CD14-positive monocyte (primary cell): ENCODE results near the gene MERTK. TPM values are rescaled to one million over a fixed set of nuclear protein-coding genes. Genes with fewer than 3 reads are reported as not detected.

Experiments
- DNase-seq, 3 donors: peaks; one replicate each; pipeline ENCODE4 v3.0.0-alpha.2; 2011 to 2022
- H2AFZ ChIP-seq: 2 replicates; pipeline ENCODE4 v1.6.0; 2012; ENCODE audit warnings: mild to moderate bottlenecking, low read depth, low read length, inconsistent platforms; ENCODE audit not compliant: insufficient read depth, poor library complexity, severe bottlenecking
- H3K27ac ChIP-seq, 2 donors: 1 replicate in 1 of 2; 2 replicates in 1 of 2; pipeline ENCODE4 v1.5.1; 2012 to 2013; ENCODE audit warnings: low read length in 2 of 2, control low read depth in 1 of 2, inconsistent platforms in 1 of 2, low read depth in 1 of 2, mild to moderate bottlenecking in 1 of 2
- H3K27me3 ChIP-seq, 2 donors: one replicate each; pipeline versions ENCODE4 v1.6.0 to v1.6.1; 2011 to 2013; ENCODE audit warnings: low read length in 2 of 2; ENCODE audit not compliant: control insufficient read depth in 2 of 2, insufficient read depth in 2 of 2
- H3K36me3 ChIP-seq, 2 donors: replicated peaks in 1 of 2; 1 replicate in 1 of 2; 2 replicates in 1 of 2; pipeline versions ENCODE4 v1.5.1 to v1.6.1; 2012 to 2013; ENCODE audit warnings: low read length in 2 of 2, control low read depth in 1 of 2, inconsistent platforms in 1 of 2, mild to moderate bottlenecking in 1 of 2; ENCODE audit not compliant: insufficient read depth in 2 of 2, control insufficient read depth in 1 of 2
- H3K4me1 ChIP-seq, 2 donors: 1 replicate in 1 of 2; 2 replicates in 1 of 2; pipeline versions ENCODE4 v1.5.1 to v1.6.1; 2012 to 2013; ENCODE audit warnings: low read length in 2 of 2, control low read depth in 1 of 2, inconsistent platforms in 1 of 2, mild to moderate bottlenecking in 1 of 2, moderate library complexity in 1 of 2; ENCODE audit not compliant: insufficient read depth in 2 of 2, control insufficient read depth in 1 of 2
- H3K4me2 ChIP-seq: replicated peaks from 2 replicates; pipeline ENCODE3; 2012; ENCODE audit warnings: low read length, moderate library complexity, mild to moderate bottlenecking; ENCODE audit not compliant: poor library complexity, severe bottlenecking; ENCODE audit errors: extremely low read depth
- H3K4me3 ChIP-seq, 3 experiments: fragments of 200-600 bp in 1 of 3; sonication (generic) in 1 of 3; replicated peaks in 1 of 3; 1 replicate in 2 of 3; 2 replicates in 1 of 3; pipeline ENCODE4 v1.5.1; 2011 to 2013; ENCODE audit warnings: low read length in 3 of 3, mild to moderate bottlenecking in 3 of 3, control low read depth in 2 of 3, low read depth in 2 of 3, inconsistent platforms in 1 of 3, moderate library complexity in 1 of 3
- H3K79me2 ChIP-seq: 2 replicates; pipeline ENCODE4 v1.6.0; 2012; ENCODE audit warnings: mild to moderate bottlenecking, control low read depth, inconsistent platforms, low read length, moderate library complexity; ENCODE audit not compliant: insufficient read depth
- H3K9ac ChIP-seq: 2 replicates; pipeline ENCODE4 v1.6.0; 2017; ENCODE audit warnings: low read length, mild to moderate bottlenecking; ENCODE audit not compliant: insufficient read depth, poor library complexity, severe bottlenecking
- H3K9me3 ChIP-seq, 2 donors: replicated peaks in 1 of 2; 1 replicate in 1 of 2; 2 replicates in 1 of 2; pipeline versions ENCODE4 v1.5.1 to v1.6.1; 2012 to 2013; ENCODE audit warnings: low read length in 2 of 2, control low read depth in 1 of 2; ENCODE audit not compliant: control insufficient read depth in 1 of 2, insufficient read depth in 1 of 2
- H4K20me1 ChIP-seq: 2 replicates; pipeline ENCODE4 v1.6.0; 2012; ENCODE audit warnings: mild to moderate bottlenecking, low read length, control low read depth, moderate library complexity; ENCODE audit not compliant: insufficient read depth
- H3K27ac Mint-ChIP-seq, 7 donors: one replicate each; pipeline ENCODE4 v1.8.0; 2020; ENCODE audit warnings: mild to moderate bottlenecking in 7 of 7, mixed read lengths in 7 of 7, moderate library complexity in 6 of 7, inconsistent platforms in 2 of 7
- H3K27me3 Mint-ChIP-seq, 3 donors: one replicate each; pipeline ENCODE4 v1.8.0; 2021 to 2022; ENCODE audit warnings: low read depth in 3 of 3, mild to moderate bottlenecking in 3 of 3, mixed read lengths in 3 of 3, moderate library complexity in 3 of 3, inconsistent platforms in 1 of 3
- H3K36me3 Mint-ChIP-seq, 2 donors: one replicate each; pipeline ENCODE4 v1.8.0; 2020; ENCODE audit warnings: mixed read lengths in 2 of 2, inconsistent platforms in 1 of 2, mild to moderate bottlenecking in 1 of 2
- H3K4me1 Mint-ChIP-seq: one replicate; pipeline ENCODE4 v1.8.0; 2020; ENCODE audit warnings: mild to moderate bottlenecking, mixed read lengths
- H3K4me3 Mint-ChIP-seq, 2 donors: one replicate each; pipeline ENCODE4 v1.8.0; 2020; ENCODE audit warnings: mild to moderate bottlenecking in 2 of 2, mixed read lengths in 2 of 2, moderate library complexity in 1 of 2
- H3K9me3 Mint-ChIP-seq, 7 donors: one replicate each; pipeline ENCODE4 v1.8.0; 2020 to 2022; ENCODE audit warnings: mixed read lengths in 7 of 7, mild to moderate bottlenecking in 6 of 7, moderate library complexity in 6 of 7, inconsistent platforms in 2 of 7
- WGBS: methylation state at CpG from one replicate; pipeline ENCODE4 v1.1.5; 2013; ENCODE audit warnings: missing lambda C conversion rate; ENCODE audit not compliant: insufficient coverage; 5-methylcytosine and 5-hydroxymethylcytosine counted together
- intact Hi-C, 2 donors: fragments of 100-400 bp; cut with micrococcal nuclease; formaldehyde crosslinking; loops; one replicate each; pipeline versions ENCODE4 v1.15.0 to v1.15.1; 2023
- polyA plus RNA-seq, 3 donors: library from polyadenylated mRNA; depleted of rRNA in 1 of 3; unstranded in 2 of 3; stranded (reverse) in 1 of 3; fragments of 300-500 nt in 2 of 3; fragments of >200 nt in 1 of 3; fragmentation: Illumina TruSeq in 2 of 3; gene quantifications; 1 replicate in 2 of 3; 2 replicates in 1 of 3; pipeline ENCODE4 v1.2.3, GENCODE V29; 2012 to 2021
- TF ChIP-seq, protein P1 (sequence below): fragments of 200-600 bp; IDR thresholded peaks from one replicate; pipeline ENCODE4 v1.8.0; 2022; ENCODE audit warnings: antibody characterized with exemption, mild to moderate bottlenecking

MERTK gene
- polyA plus RNA-seq, 3 donors, result 4.1 to 17.0 (median 4.2) TPM

DNA sequence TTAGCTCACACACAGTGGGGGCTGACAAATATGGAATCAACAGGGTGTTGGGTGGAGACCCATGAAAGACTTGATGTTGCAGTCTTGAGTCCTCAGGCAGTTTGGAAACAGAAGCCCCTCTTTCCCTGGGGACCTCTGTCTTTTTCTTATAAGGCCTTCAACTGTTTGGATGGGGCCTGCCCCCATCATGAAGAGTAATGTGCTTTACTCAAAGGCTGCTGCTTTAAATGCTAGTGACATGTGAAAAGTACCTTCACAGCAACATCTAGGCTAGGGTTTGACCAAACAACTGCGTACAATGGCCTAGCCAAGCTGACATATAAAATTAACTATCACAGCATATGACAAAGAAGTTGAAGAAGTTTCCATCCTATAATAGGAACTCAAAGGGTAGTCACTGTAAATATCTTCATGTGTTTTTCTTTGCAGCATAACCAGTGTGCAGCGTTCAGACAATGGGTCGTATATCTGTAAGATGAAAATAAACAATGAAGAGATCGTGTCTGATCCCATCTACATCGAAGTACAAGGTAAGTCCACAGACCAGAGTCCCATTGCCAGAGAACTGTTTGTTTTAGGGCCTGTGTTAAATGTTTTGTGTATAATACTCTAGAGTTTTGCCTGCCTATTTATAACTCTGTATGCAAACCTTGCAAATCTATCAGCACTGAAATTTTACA lies 46.3 kb downstream of the MERTK start:
- Histone ChIP-seq H3K79me2 (no peaks in the 10 kb centered on the region), H4K20me1 (no peaks in the 10 kb centered on the region), H3K9me3 (no peaks in the 10 kb centered on the region), H3K4me1 (no peaks in the 10 kb centered on the region), H3K4me3 (no peak overlapping the region), H3K36me3 (peaks cover 0 to 22% of the 10 kb centered on the region in 2 donors), H2AFZ (no peak overlapping the region), H3K9ac (no peak overlapping the region), H3K27ac (no peak overlapping the region), H3K4me2 (no peak overlapping the region), H3K27me3 (no peaks in the 10 kb centered on the region)
- intact Hi-C loops, result no loop called here
- Mint-ChIP-seq H3K4me3 (no peak overlapping the region), H3K27me3 (peaks cover 0 to 4% (median 3%) of the 10 kb centered on the region in 3 donors), H3K36me3 (peaks cover 7 to 14% of the 10 kb centered on the region in 2 donors), H3K4me1 (no peaks in the 10 kb centered on the region), H3K27ac (no peak overlapping the region), H3K9me3 (peaks cover 0 to 4% (median 0%) of the 10 kb centered on the region in 7 donors)
- TF ChIP-seq, protein P1, sequence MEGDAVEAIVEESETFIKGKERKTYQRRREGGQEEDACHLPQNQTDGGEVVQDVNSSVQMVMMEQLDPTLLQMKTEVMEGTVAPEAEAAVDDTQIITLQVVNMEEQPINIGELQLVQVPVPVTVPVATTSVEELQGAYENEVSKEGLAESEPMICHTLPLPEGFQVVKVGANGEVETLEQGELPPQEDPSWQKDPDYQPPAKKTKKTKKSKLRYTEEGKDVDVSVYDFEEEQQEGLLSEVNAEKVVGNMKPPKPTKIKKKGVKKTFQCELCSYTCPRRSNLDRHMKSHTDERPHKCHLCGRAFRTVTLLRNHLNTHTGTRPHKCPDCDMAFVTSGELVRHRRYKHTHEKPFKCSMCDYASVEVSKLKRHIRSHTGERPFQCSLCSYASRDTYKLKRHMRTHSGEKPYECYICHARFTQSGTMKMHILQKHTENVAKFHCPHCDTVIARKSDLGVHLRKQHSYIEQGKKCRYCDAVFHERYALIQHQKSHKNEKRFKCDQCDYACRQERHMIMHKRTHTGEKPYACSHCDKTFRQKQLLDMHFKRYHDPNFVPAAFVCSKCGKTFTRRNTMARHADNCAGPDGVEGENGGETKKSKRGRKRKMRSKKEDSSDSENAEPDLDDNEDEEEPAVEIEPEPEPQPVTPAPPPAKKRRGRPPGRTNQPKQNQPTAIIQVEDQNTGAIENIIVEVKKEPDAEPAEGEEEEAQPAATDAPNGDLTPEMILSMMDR, result no peak
- WGBS, result 86% methylated on average over 2 of the region's 5 CpGs
- no peak for DNase-seq

DNA sequence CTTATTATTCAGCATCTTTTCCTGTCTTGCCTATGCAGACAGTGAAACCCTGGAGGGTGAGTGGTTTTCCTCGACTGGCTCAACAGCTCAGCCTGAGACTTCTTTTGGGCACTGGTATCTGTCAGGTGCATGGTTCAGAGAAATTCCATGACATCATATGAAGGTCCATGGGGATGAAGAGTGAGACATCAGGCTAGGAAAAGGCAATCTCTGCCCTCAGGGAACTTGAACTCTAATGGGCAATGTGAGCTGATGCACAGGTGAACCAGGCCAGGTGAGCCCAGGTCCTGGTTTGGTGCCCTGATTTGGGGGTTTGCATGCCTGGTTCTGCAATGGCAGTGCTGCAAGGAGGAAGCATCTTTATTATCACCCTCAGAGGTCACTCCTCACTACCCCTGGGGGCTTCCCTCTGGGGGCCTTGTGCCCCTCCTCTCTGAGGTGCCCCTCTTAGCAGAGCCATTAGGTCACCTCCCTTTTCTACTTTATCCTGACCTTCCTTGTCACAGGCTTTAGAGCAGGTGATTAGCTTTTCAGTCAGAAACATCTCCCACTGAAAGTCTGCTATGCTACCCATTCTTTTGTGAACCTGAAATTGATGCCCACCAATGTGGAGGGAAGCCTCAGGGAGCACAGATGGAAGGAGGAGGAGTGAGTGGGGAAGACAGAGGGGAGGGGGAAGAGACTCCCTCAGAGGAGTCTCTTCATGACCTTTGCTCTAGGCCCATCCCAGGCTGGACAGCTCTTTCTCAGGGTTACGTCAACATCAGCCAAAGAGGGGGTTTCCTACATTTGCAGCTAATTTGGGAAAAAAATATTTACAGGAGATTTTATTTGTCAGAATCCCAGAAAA lies 47.3 kb downstream of the MERTK start:
- 91% methylated on average over 2 of the region's 2 CpGs for WGBS
- no peak overlapping the region for H3K9ac ChIP-seq
- H4K20me1 ChIP-seq, result no peaks in the 10 kb centered on the region
- no peaks in the 10 kb centered on the region for H3K27me3 ChIP-seq
- H3K27ac ChIP-seq, result no peak overlapping the region
- H3K4me1 ChIP-seq, result no peaks in the 10 kb centered on the region
- peaks cover 0 to 4% (median 0%) of the 10 kb centered on the region in 7 donors for H3K9me3 Mint-ChIP-seq
- H3K27ac Mint-ChIP-seq, result peak overlapping the region in 1 of 7 donors; percentile 69
- peaks cover 7 to 14% of the 10 kb centered on the region in 2 donors for H3K36me3 Mint-ChIP-seq
- peaks cover 0 to 4% (median 3%) of the 10 kb centered on the region in 3 donors for H3K27me3 Mint-ChIP-seq
- intact Hi-C loops, result no loop called here
- H3K4me2 ChIP-seq, result no peak overlapping the region
- no peak overlapping the region for H3K4me3 ChIP-seq
- H3K9me3 ChIP-seq, result no peaks in the 10 kb centered on the region
- H3K4me1 Mint-ChIP-seq, result no peaks in the 10 kb centered on the region
- no peak for DNase-seq
- H3K4me3 Mint-ChIP-seq, result no peak overlapping the region
- H2AFZ ChIP-seq, result no peak overlapping the region
- H3K79me2 ChIP-seq, result no peaks in the 10 kb centered on the region
- H3K36me3 ChIP-seq, result peaks cover 0 to 22% of the 10 kb centered on the region in 2 donors
- TF ChIP-seq, protein P1, result no peak
